Endothelial cell of umbilical vein (primary cell): ENCODE measurements around the gene CXADR. TPM values are rescaled to one million over a fixed set of nuclear protein-coding genes. Genes with fewer than 3 reads are reported as not detected.

ENCODE experiments used
- BruUV-seq: library from RNA; stranded (reverse); fragments of 400-500 nt; replicated peaks from 2 replicates; lab custom pipeline; 2021; lab: Mats Ljungman, UMichigan
- CTCF ChIA-PET: fragments of 300-600, 350-600 bp; sonication (Branson Sonifier 250); formaldehyde crosslinking; loops from one replicate; lab custom pipeline; 2021; ENCODE audit warnings: antibody characterized with exemption, inconsistent platforms; lab: Charles Lee
- POLR2A ChIA-PET: fragments of 300-600, 350-600 bp; sonication (Branson Sonifier 250); formaldehyde crosslinking; loops from one replicate; lab custom pipeline; 2021; ENCODE audit warnings: antibody characterized with exemption, inconsistent platforms; lab: Charles Lee
- DNase-seq: peaks from one replicate; pipeline ENCODE4 v3.0.0-alpha.2; 2011; ENCODE audit warnings: low read depth, low spot score
- FAIRE-seq: peaks from 2 replicates; lab custom pipeline; 2011; peaks lifted over from hg19 to GRCh38; lab: Jason Lieb, UNC
- H2AFZ ChIP-seq: 2 replicates; pipeline ENCODE4 v1.6.0; 2012; ENCODE audit warnings: low read depth, low read length, control low read depth, inconsistent platforms
- H3K27ac ChIP-seq: 2 replicates; pipeline ENCODE4 v1.5.1; 2011; ENCODE audit warnings: low read depth, mild to moderate bottlenecking, control low read depth, low read length, moderate library complexity; ENCODE audit not compliant: insufficient read depth
- H3K27me3 ChIP-seq, 2 experiments: 2 replicates each; pipeline versions ENCODE4 v1.6.0 to v1.6.1; 2011; ENCODE audit warnings: low read length in 2 of 2, mixed read lengths in 1 of 2; ENCODE audit not compliant: control insufficient read depth in 2 of 2, insufficient read depth in 2 of 2
- H3K36me3 ChIP-seq, 2 experiments: 2 replicates in 1 of 2; 3 replicates in 1 of 2; pipeline ENCODE4 v1.5.1; 2011; ENCODE audit warnings: low read length in 2 of 2, mild to moderate bottlenecking in 1 of 2, moderate library complexity in 1 of 2; ENCODE audit not compliant: control insufficient read depth in 2 of 2, insufficient read depth in 2 of 2; ENCODE audit errors: extremely low read depth in 1 of 2
- H3K4me1 ChIP-seq: 3 replicates; pipeline ENCODE4 v1.5.1; 2011; ENCODE audit warnings: mild to moderate bottlenecking, low read length; ENCODE audit not compliant: control insufficient read depth, insufficient read depth; ENCODE audit errors: extremely low read depth
- H3K4me2 ChIP-seq: 2 replicates; pipeline ENCODE4 v1.6.1; 2011; ENCODE audit warnings: low read length, control low read depth, mixed read lengths; ENCODE audit not compliant: insufficient read depth
- H3K4me3 ChIP-seq, 3 experiments: fragments of 200-600 bp in 1 of 3; sonication (generic), shearing (Covaris generic) in 1 of 3; replicated peaks in 1 of 3; 2 replicates each; pipeline ENCODE4 v1.5.1; 2011 to 2016; ENCODE audit warnings: control low read depth in 3 of 3, low read length in 3 of 3, mild to moderate bottlenecking in 2 of 3, inconsistent platforms in 1 of 3, low read depth in 1 of 3, moderate library complexity in 1 of 3; ENCODE audit not compliant: insufficient read depth in 1 of 3
- H3K79me2 ChIP-seq: 2 replicates; pipeline ENCODE4 v1.6.0; 2012; ENCODE audit warnings: low read length, inconsistent platforms; ENCODE audit not compliant: control insufficient read depth, insufficient read depth
- H3K9ac ChIP-seq: replicated peaks from 2 replicates; pipeline ENCODE3; 2011; ENCODE audit warnings: low read length, control low read depth; ENCODE audit not compliant: insufficient read depth; ENCODE audit errors: extremely low read depth
- H3K9me1 ChIP-seq: replicated peaks from 3 replicates; pipeline ENCODE4 v1.6.0; 2011; ENCODE audit warnings: mild to moderate bottlenecking, low read length; ENCODE audit not compliant: control insufficient read depth, insufficient read depth; ENCODE audit errors: extremely low read depth
- H3K9me3 ChIP-seq: replicated peaks from 2 replicates; pipeline ENCODE4 v1.5.1; 2012; ENCODE audit warnings: low read length, inconsistent platforms; ENCODE audit not compliant: control insufficient read depth, insufficient read depth
- H4K20me1 ChIP-seq: replicated peaks from 2 replicates; pipeline ENCODE3; 2011; ENCODE audit warnings: mild to moderate bottlenecking, low read length; ENCODE audit not compliant: control insufficient read depth, insufficient read depth; ENCODE audit errors: extremely low read depth
- EZH2 ChIP-seq: IDR thresholded peaks from 2 replicates; pipeline ENCODE4 v1.6.1; 2012; ENCODE audit warnings: borderline replicate concordance, low read depth, mild to moderate bottlenecking, moderate library complexity, low read length, inconsistent platforms; ENCODE audit not compliant: severe bottlenecking
- FOS ChIP-seq: IDR thresholded peaks from 2 replicates; pipeline ENCODE4 v1.6.1; 2011; ENCODE audit warnings: mild to moderate bottlenecking, low read length, moderate library complexity, borderline replicate concordance; ENCODE audit not compliant: insufficient read depth
- GATA2 ChIP-seq: IDR thresholded peaks from 2 replicates; pipeline ENCODE4 v1.7.0; 2011; ENCODE audit warnings: low read depth, mild to moderate bottlenecking, moderate library complexity, mixed read lengths, low read length; ENCODE audit not compliant: insufficient read length, insufficient read depth
- JUN ChIP-seq: IDR thresholded peaks from 2 replicates; pipeline ENCODE4 v1.6.1; 2011; ENCODE audit warnings: borderline replicate concordance, low read depth; ENCODE audit not compliant: insufficient read length, insufficient read depth
- MYC ChIP-seq: IDR thresholded peaks from one replicate; pipeline ENCODE4 v1.6.1; 2011; ENCODE audit warnings: mild to moderate bottlenecking, low read depth, low read length
- POLR2A ChIP-seq: IDR thresholded peaks from 2 replicates; pipeline ENCODE4 v1.6.1; 2012; ENCODE audit warnings: low read depth, mild to moderate bottlenecking, control low read depth, low read length
- POLR2AphosphoS5 ChIP-seq: IDR thresholded peaks from 2 replicates; pipeline ENCODE4 v1.6.1; 2012; ENCODE audit warnings: low read depth, mild to moderate bottlenecking, control low read depth, low read length, moderate library complexity; ENCODE audit not compliant: insufficient read depth
- dilution Hi-C: fragments of 300-500 bp; cut with MboI; formaldehyde crosslinking; loops from one replicate; pipeline ENCODE4 v1.15.0; 2019; ENCODE audit warnings: low sequenced_read_pairs; ENCODE audit not compliant: extremely low pct_ligation_motif_present
- intact Hi-C: fragments of 100-400 bp; cut with micrococcal nuclease; formaldehyde crosslinking; loops from one replicate; pipeline ENCODE4 v1.10.0; 2022
- polyA plus RNA-seq, 4 experiments: library from polyadenylated mRNA; depleted of rRNA in 3 of 4; stranded (reverse) in 3 of 4; unstranded in 1 of 4; fragments of >200 nt; gene quantifications; 2 replicates each; pipeline versions ENCODE4 v1.2.1 to v1.2.3, GENCODE V29; 2011 to 2012; ENCODE audit warnings: missing spikeins in 1 of 4
- total RNA-seq: library from RNA; stranded (reverse); gene quantifications from 2 replicates; pipeline ENCODE4 v1.2.3, GENCODE V29; 2021
- TF ChIP-seq, protein P1 (sequence below): IDR thresholded peaks from 2 replicates; pipeline ENCODE4 v1.6.1; 2011; ENCODE audit not compliant: insufficient read depth, insufficient read length
- TF ChIP-seq, protein P2 (sequence below), 2 donors: IDR thresholded peaks; 1 replicate in 1 of 2; 2 replicates in 1 of 2; pipeline ENCODE4 v1.5.1; 2011; ENCODE audit warnings: low read length in 2 of 2, mild to moderate bottlenecking in 2 of 2, moderate library complexity in 2 of 2, control low read depth in 1 of 2, inconsistent platforms in 1 of 2, low read depth in 1 of 2; ENCODE audit not compliant: insufficient read depth in 1 of 2; ENCODE audit errors: extremely low read depth in 1 of 2

The CXADR gene
- total and polyA plus RNA-seq, 2 donors (not counting 3 experiments of a cell fraction or from before 2014, with no cell fraction given), result 3.2 to 12.2 TPM

DNA sequence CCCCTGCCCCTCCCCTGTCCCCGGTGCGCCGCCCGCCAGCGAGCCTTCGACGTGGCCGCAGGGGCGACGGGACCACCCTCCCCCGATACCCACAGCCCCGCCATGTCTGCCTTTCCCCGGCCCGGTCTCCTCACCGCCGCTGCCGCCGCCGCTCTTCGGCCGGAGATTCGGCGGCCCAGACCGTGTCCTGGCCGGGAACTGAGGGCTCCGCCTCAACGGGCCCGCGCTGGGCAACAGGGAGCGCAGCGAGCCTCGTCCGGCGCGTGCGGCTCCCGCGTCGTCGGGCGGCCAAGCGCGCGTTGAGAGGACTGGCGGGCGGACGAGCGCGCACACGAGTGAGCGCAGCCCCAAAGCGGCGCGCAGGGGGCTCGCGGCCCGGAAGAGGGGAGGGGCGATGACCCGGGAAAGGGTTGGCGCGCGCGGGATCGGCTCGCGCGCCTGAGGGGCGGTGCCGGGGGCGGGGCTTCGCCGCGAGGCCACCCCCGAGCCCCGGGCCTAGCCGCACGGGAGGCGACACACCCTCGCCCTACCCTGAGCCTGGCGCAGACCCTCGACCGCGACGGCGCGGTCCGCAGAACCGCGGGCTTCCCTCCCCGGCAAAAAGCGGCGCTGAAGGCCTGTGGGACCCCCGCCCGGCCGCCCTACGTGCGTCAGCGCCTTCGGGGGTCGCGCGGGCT is 99.9 kb downstream of the CXADR start, which contains the start of gene BTG3:
Gene BTG3 (minus strand): TSS at position 337 of the 677 bp plus-strand sequence. CDS start 3,757 bp downstream, outside the sequence.
- DNase-seq, result peak; percentile 67
- no TSS peak for BruUV-seq

DNA sequence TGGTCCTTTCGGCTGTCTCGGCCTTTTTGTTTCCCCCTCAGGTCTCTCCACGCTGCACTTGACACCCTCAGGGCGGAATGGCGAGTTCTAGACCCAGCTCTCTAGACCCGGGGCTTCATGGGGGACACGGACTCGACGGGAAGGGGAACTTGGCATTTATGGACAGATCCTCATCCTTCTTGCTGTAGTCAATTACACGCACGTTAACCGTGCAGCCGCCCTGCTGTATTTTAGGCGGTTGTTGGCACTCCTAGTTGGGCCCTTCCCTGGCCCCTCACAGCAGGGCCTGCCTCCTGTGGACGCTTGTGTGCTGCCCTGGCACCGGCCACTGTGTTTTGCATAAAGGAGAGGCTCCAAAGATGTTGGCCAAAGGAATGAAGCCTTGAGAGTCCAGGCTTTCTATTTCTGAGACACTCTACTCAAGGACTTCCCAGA is 100.4 kb downstream of the CXADR start:
- Histone ChIP-seq H3K79me2 (peaks cover 40% of the 10 kb centered on the region), H3K27me3 (peaks cover 0 to 3% of the 10 kb centered on the region in 2 experiments), H3K27ac (no peak overlapping the region), H3K4me2 (peak overlapping the region; percentile 65), H3K4me1 (peaks cover 10% of the 10 kb centered on the region), H3K9me1 (no peaks in the 10 kb centered on the region), H3K9me3 (no peaks in the 10 kb centered on the region), H3K4me3 (peak overlapping the region; percentile 76 to 94 (median 93)), H4K20me1 (no peaks in the 10 kb centered on the region), H3K9ac (peak overlapping the region; percentile 99), H3K36me3 (peaks cover 0 to 5% of the 10 kb centered on the region in 2 experiments), H2AFZ (peak overlapping the region; percentile 92)
- peak; percentile 22 for DNase-seq
- dilution Hi-C loops (no loop called here), intact Hi-C loops (loop anchor here (2.0 to 5.0 kb wide), 2 partner anchors 206 to 1951 kb away; partner anchors contain the start of gene C21orf91)
- no TSS peak for BruUV-seq
- ChIA-PET POLR2A (no interaction called here), CTCF (interaction anchor here (2.7 kb wide), 1 partner anchor 226 kb away, joined by 9 read pairs; no protein-coding TSS in a partner anchor)
- no peak for TF ChIP-seq MYC
- TF ChIP-seq, protein P1, sequence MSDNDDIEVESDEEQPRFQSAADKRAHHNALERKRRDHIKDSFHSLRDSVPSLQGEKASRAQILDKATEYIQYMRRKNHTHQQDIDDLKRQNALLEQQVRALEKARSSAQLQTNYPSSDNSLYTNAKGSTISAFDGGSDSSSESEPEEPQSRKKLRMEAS, result no peak
- no peak for TF ChIP-seq EZH2
- TF ChIP-seq POLR2A, result no peak
- TF ChIP-seq POLR2AphosphoS5, result no peak
- TF ChIP-seq JUN, result no peak
- TF ChIP-seq, protein P2, sequence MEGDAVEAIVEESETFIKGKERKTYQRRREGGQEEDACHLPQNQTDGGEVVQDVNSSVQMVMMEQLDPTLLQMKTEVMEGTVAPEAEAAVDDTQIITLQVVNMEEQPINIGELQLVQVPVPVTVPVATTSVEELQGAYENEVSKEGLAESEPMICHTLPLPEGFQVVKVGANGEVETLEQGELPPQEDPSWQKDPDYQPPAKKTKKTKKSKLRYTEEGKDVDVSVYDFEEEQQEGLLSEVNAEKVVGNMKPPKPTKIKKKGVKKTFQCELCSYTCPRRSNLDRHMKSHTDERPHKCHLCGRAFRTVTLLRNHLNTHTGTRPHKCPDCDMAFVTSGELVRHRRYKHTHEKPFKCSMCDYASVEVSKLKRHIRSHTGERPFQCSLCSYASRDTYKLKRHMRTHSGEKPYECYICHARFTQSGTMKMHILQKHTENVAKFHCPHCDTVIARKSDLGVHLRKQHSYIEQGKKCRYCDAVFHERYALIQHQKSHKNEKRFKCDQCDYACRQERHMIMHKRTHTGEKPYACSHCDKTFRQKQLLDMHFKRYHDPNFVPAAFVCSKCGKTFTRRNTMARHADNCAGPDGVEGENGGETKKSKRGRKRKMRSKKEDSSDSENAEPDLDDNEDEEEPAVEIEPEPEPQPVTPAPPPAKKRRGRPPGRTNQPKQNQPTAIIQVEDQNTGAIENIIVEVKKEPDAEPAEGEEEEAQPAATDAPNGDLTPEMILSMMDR (IDR thresholded peaks at IDR 0.05; ENCODE audit: extremely low read depth in 1 of 2, insufficient read depth in 1 of 2, low read depth in 1 of 2, low read length in 2 of 2), result no peak
- no peak for TF ChIP-seq GATA2
- no peak for TF ChIP-seq FOS
- FAIRE-seq, result no peak

More for the DNA sequence above, 99.9 kb downstream of the CXADR start, which contains the start of gene BTG3:
- Histone ChIP-seq H3K9me1 (no peaks in the 10 kb centered on the region), H3K4me3 (peak within 1 kb of the TSS; percentile 76 to 94 (median 93)), H3K9me3 (no peaks in the 10 kb centered on the region), H3K79me2 (peaks cover 46% of the 10 kb centered on the region), H3K27me3 (peaks cover 0 to 3% of the 10 kb centered on the region in 2 experiments), H3K9ac (peak within 1 kb of the TSS; percentile 99), H3K4me1 (peaks cover 10% of the 10 kb centered on the region), H3K27ac (peak within 1 kb of the TSS; percentile 97), H4K20me1 (no peaks in the 10 kb centered on the region), H3K36me3 (peaks cover 4 to 6% of the 10 kb centered on the region in 2 experiments), H2AFZ (peak within 1 kb of the TSS; percentile 92), H3K4me2 (peak within 1 kb of the TSS; percentile 96)
- POLR2A ChIA-PET, result no interaction called here
- CTCF ChIA-PET, result interaction anchor here (2.5 to 2.7 kb wide), 3 partner anchors 27 to 226 kb away, joined by 9 to 25 read pairs (median 14); no protein-coding TSS in a partner anchor
- peak; percentile 65 for TF ChIP-seq POLR2AphosphoS5
- TF ChIP-seq POLR2A, result peak; percentile 74
- TF ChIP-seq EZH2, result no peak
- peak; percentile 61 for FAIRE-seq
- intact Hi-C loops, result loop anchor here (2.0 to 5.0 kb wide), 2 partner anchors 206 to 1950 kb away; partner anchors contain the start of gene C21orf91
- dilution Hi-C loops, result no loop called here
